HG03571 (cell line): ENCODE data around the gene TOB2.

Experiments
- ATAC-seq: cut with Tn5 transposase; IDR thresholded peaks from one replicate; pipeline ENCODE4 v1.9.1; 2021; ENCODE audit not compliant: unreplicated experiment

Gene TOB2

GRCh38 chr22:41446639-41447434, at the start of gene TOB2:
TOB2 (minus strand) TSS chr22:41446801; CDS start chr22:41437345, 9,456 bp downstream.
- ATAC-seq: peak; percentile 37

GRCh38 chr22:41491374-41492100, 44.9 kb upstream of the TOB2 start:
- no peak for ATAC-seq

- no peak for ATAC-seq
Observed at GRCh38 chr22:41488596-41489385, 42.2 kb upstream of the TOB2 start.

- no peak for ATAC-seq
Observed at GRCh38 chr22:41488076-41488475, 41.5 kb upstream of the TOB2 start.

- ATAC-seq: no peak
Observed at GRCh38 chr22:41487037-41487935, 40.7 kb upstream of the TOB2 start.

- ATAC-seq: no peak
Observed at GRCh38 chr22:41485033-41485432, 38.4 kb upstream of the TOB2 start.

- no peak for ATAC-seq
Observed at GRCh38 chr22:41482319-41482935, 35.8 kb upstream of the TOB2 start.

- ATAC-seq: no peak
Observed at GRCh38 chr22:41481925-41482318, 35.3 kb upstream of the TOB2 start.

- no peak for ATAC-seq
Observed at GRCh38 chr22:41481131-41481830, 34.7 kb upstream of the TOB2 start.

- ATAC-seq: no peak
Observed at GRCh38 chr22:41480397-41480735, 33.8 kb upstream of the TOB2 start.

- ATAC-seq: no peak
Observed at GRCh38 chr22:41479671-41480396, 33.2 kb upstream of the TOB2 start.

GRCh38 chr22:41478891-41479521, 32.4 kb upstream of the TOB2 start:
- ATAC-seq: no peak

- ATAC-seq: no peak
Observed at GRCh38 chr22:41478473-41478872, 31.9 kb upstream of the TOB2 start.

GRCh38 chr22:41474872-41475451, 28.4 kb upstream of the TOB2 start:
- ATAC-seq: no peak

- ATAC-seq: no peak
Observed at GRCh38 chr22:41471568-41471967, 25.0 kb upstream of the TOB2 start.

- ATAC-seq: no peak
Observed at GRCh38 chr22:41470886-41471285, 24.3 kb upstream of the TOB2 start.

GRCh38 chr22:41469218-41469851, 22.7 kb upstream of the TOB2 start:
- ATAC-seq: peak; percentile 12
